ENCODE data around the gene PDLIM7.
"Not testable (repeated sequence)": the region's sequence is repeated elsewhere in the genome, so short reads cannot be mapped to it uniquely, and the experiment has no call there.

Gene PDLIM7

DNA sequence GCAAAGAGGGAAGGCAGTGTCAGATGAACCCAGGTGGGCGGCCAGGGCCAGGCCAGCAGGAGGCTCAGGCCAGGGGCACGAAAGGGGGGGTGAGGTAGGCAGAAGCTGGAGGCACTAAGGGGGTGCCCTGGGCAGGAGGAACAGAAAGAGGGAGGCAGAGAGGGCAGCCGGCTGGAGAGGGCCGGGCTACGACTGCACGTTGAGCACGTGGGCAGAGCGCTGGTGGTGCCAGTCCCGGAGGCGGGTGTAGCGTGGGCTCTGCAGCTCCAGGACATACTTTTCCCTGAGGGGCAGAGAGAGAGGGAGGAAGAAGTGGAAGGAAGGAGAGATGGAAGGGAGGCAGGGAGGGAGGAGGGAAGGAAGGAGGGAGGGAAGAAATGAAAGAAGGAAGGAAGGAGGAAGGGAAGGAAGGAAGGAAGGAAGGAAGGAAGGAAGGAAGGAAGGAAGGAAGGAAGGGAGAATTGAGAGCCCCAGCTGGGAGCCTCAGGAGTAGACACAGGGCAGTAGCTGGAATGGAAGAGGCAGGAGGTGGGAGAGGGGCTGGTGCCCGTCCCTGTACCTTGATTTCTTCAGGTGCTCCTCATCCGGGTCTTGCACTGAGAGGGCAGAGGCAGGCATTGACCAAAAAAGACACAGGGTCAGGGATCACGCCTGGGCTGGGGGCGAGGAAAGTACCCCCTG, 7.0 kb downstream of the PDLIM7 start:
- peak; percentile 48 for DNase-seq

DNA sequence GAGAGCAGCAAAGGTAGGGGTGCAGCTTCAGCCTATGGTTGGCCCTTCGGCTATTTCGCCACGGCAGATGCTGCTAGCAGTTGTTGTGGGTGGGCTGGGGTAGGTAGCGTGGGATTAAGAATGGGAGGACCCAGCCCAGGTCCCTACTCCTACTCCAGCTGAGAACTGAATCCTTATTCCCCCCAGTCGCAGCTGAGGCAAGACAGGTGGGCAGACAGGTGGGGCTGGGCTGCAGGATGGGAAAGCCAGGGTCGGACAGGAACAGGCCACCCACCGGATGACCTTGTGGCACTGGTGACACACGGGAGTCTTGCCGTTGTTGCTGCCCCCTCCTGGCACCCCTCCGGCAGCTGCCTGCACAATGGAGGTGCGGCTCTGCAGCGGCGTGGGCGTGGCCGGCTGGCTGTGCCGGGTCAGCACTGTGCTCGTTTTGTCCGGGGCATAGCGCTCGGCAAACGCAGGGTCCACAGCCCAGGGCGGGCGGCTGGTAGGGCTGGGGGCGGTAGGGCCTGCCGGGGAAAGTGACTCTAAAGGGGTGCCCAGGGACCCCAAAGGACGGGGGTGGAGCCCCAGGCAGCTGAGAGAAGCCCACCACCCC, 8.2 kb downstream of the PDLIM7 start:
- DNase-seq, result peak; percentile 89

DNA sequence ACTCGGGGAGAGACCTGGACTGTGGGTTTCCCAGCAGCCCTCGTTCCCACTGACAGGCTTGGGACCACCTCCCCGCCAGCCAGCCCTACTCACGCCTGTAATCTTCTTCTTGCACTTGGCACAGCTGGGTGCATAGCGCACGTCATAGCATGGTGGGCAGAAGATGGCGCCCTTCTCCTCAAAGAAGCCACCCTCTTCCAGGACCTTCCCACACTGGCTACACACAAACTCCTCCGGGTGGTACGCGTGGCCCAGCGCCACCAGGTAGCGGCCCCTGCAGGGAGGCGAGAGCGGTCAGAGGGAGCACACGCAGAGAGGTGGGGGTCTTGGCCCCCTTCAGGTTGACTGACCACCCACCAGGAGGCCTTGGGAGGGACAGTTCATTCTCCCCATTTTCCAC, 9.4 kb downstream of the PDLIM7 start:
- DNase-seq, result no peak

DNA sequence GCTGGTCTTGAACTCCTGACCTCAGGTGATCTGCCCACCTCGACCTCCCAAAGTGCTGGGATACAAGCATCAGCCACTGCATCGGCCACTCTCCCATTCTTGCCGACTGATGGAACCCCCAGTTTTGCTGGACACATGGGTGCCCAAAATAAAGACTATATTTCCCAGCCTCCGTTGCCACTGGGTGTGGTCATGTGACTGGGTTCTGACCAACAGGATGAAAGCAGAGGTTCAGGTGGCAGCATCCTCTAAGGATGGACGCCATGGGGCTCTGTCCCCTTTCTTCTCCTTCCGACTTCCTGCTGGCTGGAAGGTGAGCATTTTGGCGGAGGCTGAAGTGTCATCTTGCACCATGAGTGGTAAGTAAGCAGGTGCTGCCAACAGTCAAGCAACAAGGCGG, 10.3 kb downstream of the PDLIM7 start:
- DNase-seq, result no peak

DNA sequence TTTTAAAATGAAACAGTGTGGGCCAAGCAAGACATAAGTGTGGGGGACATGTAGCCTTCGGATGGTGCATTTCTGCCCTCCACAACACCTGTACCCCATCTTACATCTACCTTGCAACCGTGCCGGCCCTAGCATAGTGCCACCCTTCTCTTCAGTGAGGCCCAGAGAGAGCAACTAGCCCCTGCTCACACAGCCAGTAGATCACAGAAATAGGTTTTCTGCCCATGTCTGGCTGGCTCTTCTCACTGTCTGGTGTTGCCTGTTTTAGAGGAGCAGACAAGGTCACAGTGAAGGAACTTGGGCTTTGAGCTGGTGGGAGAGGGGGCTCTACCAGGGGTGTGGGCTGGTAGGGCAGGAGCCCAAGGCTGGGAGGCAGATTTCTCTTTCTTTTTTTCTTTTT, 11.1 kb downstream of the PDLIM7 start:
- DNase-seq, result no peak

DNA sequence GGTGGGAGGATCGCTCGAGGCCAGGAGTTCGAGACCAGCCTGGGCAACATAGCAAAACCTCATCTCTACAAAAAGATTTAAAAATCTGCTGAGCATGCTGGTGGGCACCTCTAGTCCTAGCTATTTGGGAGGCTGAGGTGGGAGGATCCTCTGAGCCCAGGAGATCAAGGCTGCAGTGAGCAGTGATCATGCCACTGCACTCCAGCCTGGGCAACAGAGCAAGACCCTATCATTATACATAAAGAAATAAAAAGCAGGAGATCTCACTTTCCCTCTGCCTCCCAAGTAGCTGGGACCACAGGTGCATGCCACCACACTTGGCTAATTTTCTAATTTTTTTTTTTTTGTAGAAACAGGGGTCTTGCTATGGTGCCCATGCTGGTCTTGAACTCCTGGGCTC, 11.7 kb downstream of the PDLIM7 start:
- DNase-seq, result not testable (repeated sequence)

DNA sequence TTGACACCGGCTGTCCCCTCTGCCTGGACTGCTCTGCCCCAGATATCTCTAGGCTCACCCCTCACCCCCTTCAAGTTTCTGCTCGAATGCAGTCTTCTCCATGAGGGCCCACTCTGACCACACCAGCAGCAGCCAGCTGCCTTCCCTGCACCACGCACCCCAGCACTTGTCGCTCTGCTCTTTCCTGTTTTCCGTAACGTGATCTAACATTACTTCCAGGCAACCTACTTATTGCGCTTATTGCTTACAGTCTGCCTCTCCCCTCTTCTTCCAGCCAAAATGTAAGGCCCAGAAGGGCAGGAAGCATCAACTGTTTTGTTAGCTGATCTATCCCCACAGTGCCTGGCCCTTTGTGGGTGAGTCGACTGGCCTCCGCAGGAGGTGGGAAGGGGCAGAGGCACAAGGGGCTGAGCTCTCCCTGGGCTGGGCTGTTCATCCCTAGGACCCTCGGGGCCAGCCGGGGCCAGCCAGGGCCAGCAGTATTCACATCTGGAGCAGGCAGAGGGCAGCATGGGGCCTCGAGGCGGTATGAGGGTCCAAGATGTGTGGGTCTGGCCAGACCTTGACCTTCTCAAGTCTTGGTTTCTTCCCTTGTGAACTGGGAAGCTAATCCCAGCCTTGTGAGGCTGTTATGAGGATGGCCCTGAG, 12.4 kb downstream of the PDLIM7 start:
- DNase-seq, result no peak

DNA sequence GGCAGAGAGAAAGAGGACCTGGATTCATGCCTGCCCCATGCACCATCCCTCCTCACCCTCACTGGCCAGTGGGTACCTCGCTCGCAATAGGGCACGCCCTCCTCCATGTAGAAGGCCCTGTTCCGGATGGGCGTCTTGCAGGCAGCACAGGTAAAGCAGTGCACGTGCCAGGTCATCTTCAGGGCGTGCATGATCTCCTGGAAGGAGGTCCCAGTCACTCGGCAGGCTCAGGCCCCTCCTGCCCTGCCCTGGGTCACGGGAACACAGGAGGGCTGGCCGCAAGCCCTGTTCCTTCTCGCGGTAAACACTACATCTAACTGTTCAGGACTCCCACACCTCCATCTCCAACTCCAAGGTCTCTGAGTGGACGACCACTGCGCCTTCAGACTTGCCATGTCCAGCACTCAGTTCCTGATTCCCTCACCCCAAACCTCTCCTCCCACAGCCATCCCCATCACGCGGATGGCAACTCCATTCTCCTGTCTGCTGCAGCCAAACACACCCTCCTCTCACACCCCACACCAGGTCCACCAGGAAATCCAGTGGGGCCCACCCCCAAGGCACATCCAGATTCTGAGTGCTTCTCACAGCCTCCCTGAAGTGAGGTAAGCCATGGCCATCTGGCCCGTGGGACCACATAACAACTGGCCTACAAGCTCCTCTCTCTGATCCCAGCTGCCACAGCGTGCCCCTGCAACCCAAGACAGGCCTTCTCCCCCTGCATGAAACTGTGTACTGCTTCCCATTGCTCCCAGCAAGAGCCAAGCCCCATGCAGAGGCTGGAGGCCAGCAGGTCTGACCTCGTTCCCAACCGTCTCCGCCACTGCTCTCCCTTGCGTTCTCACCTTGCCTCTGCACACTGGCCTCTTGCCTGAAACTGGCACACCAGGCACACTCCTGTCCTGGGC, 13.2 kb downstream of the PDLIM7 start:
- DNase-seq, result no peak

DNA sequence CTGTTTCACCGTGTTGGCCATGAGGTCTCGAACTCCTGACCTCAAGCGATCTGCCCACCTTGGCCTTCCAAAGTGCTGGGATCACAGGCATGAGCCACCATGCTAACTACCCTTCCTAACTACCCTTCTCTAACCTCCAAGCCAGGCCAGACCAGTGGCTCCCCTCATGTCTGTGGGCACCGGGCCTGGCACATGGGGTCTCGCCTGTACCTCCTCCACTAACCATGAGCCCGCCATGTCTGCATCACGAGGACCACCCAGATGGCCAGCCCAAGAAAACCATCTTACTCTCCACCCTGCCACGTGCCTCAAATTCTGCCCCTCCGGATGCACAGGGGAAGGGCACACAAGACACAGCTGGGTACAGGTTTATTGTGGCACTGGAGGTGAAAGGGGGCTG, 14.4 kb downstream of the PDLIM7 start:
- DNase-seq, result no peak

DNA sequence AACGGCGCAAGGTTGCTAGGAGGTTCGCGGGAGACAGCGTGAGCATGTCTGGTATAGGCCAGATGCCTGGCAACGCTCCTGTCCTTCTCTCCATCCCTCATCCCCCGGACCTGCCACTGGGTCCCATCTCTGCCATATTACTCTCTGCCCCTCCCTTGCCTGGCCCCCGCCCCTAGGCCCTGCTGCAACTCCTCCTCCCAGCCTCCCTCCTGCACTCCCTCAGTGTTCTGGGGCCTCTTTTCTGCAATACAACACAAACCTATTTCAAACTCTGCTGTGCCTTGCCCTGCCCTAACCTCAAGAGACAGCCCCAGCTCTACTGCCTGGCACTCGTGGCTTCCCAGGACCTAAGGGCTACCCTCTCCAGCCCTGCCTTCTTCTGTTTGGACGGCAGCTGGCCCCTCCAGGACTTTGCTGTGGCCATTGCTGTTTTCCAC, 15.0 kb downstream of the PDLIM7 start:
- no peak for DNase-seq

DNA sequence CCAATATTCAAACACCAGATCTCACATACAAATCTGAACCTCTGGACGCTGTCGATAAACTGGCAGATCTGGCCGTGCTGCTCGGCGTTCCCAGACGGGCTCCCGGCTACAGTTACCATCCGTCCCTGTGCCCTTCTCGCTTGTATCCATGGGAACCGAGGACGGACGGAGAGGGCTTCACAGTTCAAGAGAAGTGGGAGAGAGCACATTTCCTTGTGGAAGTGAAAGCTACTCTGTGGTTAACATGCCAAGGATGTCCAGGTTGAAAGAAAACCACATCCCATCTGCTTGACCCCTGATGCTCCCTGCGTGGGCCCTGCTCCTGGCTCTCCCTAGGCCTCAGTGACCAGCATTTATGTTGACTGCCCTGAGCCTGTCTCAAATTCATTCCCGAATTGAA, 17.6 kb downstream of the PDLIM7 start:
- no peak for DNase-seq

DNA sequence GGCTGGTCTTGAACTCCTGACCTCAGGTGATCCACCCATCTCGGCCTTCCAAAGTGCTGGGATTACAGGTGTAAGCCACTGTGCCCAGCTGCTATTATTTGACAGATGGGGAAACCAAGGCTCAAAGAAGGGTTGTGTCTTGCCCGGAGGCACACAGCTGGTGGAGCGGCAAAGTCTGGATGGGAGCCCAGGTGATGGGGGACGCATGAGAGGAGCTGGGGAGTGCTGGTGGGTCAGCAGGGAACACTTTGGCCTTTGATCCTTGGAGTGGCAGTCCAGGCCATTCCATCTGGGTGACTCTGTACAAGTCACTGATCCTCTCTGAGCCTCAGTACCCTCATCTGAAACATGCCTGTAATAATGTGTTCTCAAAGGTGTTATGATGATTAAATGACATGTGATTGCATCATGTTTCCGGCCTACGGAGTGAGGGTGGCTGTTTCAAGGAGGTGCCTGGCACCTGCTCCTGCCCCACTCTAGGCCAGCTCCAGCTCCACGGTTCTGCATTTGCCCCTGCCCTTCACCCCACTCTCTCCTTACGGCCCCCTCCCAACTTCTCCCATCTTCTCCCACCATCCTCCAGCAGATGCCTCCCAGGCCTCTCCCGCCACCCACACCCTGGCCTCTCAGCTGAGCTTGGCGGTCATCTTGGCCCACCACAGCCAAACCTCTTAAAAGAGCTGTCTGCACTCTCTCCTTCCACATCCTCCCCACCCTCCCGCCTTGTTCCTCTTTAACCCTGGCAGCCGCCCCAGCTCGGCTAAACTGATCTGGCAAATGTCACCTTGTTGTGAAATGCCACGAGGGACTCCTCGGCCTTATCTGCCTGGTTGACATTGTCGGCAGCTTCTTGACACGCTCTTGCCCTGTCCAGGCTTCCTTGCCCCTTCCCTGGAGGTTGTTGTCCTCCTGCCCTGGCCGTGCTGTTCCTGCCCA, 18.4 kb downstream of the PDLIM7 start:
- DNase-seq, result peak; percentile 83

DNA sequence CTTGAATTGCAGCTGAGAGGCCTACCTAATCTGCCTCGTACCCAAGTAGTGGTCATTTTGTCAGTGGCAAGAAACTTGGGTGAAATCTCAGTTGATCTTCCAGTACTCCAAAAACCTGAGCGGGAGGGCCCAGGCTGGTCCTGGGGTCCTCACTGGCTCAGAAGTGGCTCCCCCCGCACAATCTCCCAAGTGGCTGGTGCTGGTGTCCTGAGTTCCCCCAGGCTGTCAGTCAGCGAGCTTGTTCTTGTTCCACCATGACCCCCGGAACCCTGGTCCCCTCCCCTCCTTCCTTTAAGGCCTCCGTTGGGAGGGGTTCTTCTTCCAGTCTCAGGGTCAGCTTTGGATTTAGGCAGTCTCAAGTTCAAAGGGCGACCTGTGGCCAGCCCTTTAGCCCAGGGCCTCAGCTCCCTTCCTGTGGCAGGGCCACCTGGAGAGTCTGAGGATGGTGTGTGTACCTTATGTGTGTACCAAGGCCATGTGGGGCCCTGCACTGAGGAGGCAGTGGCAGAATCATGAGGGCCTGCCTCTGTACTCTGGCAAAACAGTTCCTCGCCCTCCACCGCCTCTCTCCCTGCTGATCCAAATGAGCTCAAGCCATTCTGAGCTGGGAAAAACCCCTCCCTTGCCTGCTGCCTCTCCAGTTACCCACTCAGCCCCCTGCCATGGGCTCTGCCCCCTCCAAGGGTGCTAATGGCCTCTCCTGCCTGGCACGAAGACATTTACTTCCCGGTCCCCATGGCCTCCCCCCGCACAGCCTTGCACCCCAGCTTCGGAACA, 19.5 kb downstream of the PDLIM7 start:
- no peak for DNase-seq

DNA sequence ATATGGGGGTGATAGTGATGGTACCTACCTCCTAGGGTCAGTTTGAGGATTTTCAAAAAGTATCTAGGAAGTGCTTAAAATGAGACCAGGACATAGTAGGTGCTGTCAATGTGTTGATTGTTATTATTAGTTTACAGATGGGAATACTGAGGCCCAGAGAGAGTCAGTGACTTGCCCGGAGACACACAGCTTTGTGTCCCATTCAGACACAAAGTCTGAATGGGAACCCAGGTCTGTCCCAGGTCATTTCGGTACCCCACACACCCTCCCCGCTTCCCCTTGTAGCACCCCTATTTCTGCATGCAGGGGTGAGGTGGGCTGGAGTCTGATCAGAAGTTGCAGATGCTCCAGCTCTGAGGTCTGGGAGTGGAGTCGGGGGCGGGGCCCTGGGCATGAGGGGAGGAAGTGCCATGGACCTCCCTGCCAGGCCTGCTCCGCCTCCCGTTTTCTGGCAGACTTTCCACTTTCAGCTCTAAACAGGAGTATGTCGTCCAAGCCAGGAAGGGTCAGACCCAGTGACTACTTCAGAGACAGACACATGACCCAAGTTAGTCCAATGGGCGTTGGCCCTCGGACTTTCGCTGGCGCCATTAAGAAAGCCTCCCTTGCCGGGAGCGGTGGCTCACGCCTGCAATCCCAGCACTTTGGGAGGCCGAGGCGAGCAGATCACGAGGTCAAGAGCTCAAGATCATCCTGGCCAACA, 20.7 kb downstream of the PDLIM7 start:
- DNase-seq, result no peak

DNA sequence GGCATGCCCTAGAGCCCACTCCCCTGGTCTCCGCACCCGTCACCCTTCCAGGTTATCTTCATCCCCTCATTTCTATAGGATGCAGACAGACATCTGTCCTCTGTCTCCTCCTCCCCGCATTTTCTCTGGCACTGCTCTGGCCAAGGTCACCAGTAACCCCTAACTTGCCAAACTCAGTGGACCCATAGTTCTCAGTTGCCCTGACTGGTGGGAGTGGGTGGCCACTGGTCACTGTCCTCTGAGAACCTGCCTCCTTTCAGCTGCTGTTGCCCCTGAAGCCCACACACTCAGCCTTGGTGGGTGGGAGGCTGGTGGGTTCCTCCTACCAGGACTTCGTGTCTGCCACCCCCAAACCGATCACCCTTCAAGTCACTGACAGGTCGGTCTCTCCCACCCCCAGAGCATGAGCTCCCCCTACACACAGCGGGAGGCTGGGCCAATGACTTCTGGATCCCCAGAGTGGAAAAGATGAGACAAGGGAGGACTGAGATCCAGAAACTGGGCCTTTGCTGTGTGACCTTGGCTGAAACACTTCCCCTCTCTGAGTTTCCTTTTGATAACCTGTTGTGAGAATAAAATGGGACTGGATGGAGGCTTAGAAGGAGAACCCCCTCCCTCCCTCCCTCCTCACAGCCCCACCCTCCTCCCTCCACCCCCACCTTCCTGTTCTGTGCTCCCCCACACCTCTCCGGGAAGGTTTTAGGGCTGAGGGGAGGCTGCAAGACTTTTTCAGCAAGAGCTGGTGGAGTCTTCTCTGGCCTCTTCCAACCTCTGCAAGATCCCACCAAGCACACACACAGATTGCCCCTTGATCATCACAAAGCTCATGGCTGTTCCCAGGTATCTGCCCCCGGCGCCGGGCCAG, 21.6 kb downstream of the PDLIM7 start:
- DNase-seq, result no peak

DNA sequence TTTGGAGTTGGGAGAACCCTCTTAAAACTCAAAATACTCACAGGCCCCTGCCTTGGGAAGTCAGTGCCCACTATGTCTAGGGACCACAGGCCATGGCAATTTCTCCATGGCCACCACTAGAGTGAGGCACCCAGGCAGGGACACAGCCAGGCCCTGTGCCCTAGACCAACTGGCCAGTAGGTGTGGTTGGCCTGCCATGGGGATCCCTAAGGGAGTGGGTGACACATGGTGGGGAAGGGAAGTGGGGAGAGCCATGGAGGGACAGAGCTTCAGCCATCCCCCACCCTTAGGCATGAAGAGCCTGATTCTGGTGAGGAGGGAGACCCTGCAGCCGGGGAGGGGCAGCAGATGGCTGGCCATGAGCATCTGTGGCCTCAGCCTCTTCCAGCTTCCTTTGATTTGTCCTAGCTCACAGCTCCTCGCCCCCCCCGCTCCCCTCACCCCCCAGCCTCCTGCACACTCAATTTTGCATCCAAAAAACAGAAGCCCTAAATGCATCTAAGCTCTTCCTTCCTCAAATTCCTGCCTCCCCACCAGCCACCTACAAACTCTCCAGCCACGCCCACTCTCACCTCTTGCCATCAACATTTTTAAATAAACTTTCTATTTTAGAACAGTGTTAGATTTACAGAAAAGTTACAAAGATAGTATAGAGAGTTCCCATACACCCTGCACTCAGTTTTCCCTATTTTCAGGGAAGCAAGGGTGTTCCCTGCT, 22.4 kb downstream of the PDLIM7 start:
- DNase-seq, result no peak

DNA sequence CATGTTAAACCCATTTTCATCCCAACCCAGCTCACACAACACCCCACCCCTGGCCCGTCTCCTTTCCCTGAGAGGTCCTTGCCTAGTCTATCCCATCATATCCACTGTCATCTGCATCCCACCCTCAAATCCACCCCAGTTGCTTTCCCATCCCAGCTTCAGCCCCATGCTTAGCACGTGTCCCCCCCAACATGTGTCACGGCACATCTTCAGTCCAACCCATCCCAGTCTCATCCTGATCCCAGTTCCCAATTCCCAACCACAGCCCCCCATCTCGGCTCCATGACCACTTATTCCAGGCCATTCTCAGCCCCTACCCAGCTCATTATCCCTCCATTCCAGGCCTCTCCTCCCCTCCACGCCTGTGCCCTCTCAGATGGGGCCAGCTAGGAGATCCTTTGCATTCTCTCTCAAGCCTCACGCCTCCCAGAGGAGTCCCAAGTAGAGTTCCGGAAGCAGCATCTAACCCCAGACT, 23.4 kb downstream of the PDLIM7 start:
- no peak for DNase-seq

DNA sequence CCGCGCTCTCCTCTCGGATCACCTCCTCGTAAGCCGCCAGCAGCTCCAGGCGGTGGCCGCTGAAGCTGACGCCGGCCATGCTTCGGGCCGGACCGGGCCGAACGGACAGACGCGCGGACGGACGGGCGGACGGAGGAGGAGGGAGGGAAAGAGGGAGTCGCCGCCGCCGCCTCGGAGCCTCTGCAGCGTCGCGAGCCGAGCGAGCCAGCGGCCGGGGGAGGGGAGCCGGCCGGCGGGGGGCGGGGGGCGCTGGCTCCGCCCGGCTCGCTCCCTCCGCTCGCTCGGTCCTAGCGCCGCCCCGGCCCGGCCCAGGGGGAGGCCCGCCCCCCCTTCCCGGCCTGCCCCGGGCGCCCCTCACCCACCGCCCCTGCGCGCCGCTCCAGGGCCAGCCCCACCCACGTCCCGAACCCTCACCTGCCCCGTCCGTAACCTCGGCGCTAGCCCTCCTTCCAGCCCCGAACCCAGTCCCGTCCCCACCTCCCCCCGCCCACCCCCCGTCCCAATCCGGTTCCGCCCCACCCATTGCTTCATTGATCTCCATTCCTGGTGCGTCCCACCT, 23.9 kb downstream of the PDLIM7 start, which contains the start of gene DBN1:
TSS of gene DBN1 (minus strand) at position 192 of the 559 bp plus-strand sequence. CDS start at position 79, 113 bp downstream.
- peak; percentile 47 for DNase-seq

Data from RPMI8226 (cell line).